DND-41 (cell line): Measurements from ENCODE around the gene CD86.

Experiments used
- ATAC-seq: fragments of 200-7000 bp; cut with Tn5 transposase; 3 replicates; pipeline ENCODE4 v1.9.1; 2021; ENCODE audit warnings: low read depth; ENCODE audit not compliant: insufficient read depth
- DNase-seq: peaks from one replicate; pipeline ENCODE4 v3.0.0-alpha.2; 2020
- H2AFZ ChIP-seq: 2 replicates; pipeline ENCODE4 v1.6.0; 2012; ENCODE audit warnings: low read depth, low read length
- H3K27ac ChIP-seq: 2 replicates; pipeline ENCODE4 v1.5.1; 2012; ENCODE audit warnings: low read length, inconsistent platforms
- H3K27me3 ChIP-seq: fragments of 200-600 bp; sonication (generic); 2 replicates; pipeline ENCODE4 v1.6.0; 2012; ENCODE audit warnings: low read length, mild to moderate bottlenecking, inconsistent platforms; ENCODE audit not compliant: insufficient read depth, poor library complexity
- H3K36me3 ChIP-seq: 2 replicates; pipeline ENCODE4 v1.5.1; 2012; ENCODE audit warnings: low read length, inconsistent platforms; ENCODE audit not compliant: insufficient read depth
- H3K4me1 ChIP-seq: 2 replicates; pipeline ENCODE4 v1.5.1; 2012; ENCODE audit warnings: mild to moderate bottlenecking, low read length; ENCODE audit not compliant: insufficient read depth
- H3K4me2 ChIP-seq: 2 replicates; pipeline ENCODE4 v1.6.0; 2012; ENCODE audit warnings: mild to moderate bottlenecking, moderate library complexity, low read length, inconsistent platforms; ENCODE audit not compliant: insufficient read depth
- H3K4me3 ChIP-seq, 2 experiments: fragments of 200-600 bp in 1 of 2; shearing (Covaris generic) in 1 of 2; 2 replicates each; pipeline ENCODE4 v1.5.1; 2012 to 2016; ENCODE audit warnings: inconsistent platforms in 2 of 2, low read length in 2 of 2, mild to moderate bottlenecking in 2 of 2, low read depth in 1 of 2, moderate library complexity in 1 of 2
- H3K79me2 ChIP-seq: 2 replicates; pipeline ENCODE4 v1.6.0; 2012; ENCODE audit warnings: low read length, inconsistent platforms; ENCODE audit not compliant: insufficient read depth
- H3K9ac ChIP-seq: 2 replicates; pipeline ENCODE4 v1.6.0; 2012; ENCODE audit warnings: low read depth, mild to moderate bottlenecking, inconsistent platforms, low read length, moderate library complexity
- H3K9me3 ChIP-seq: 2 replicates; pipeline ENCODE4 v1.5.1; 2012; ENCODE audit warnings: low read length, moderate library complexity, mild to moderate bottlenecking, inconsistent platforms; ENCODE audit not compliant: insufficient read depth, severe bottlenecking
- H4K20me1 ChIP-seq: 2 replicates; pipeline ENCODE4 v1.6.0; 2012; ENCODE audit warnings: low read length; ENCODE audit not compliant: insufficient read depth
- CTCF ChIP-seq: IDR thresholded peaks from 2 replicates; pipeline ENCODE4 v1.5.1; 2012; ENCODE audit warnings: borderline replicate concordance, low read length, moderate library complexity, mild to moderate bottlenecking; ENCODE audit not compliant: poor library complexity, severe bottlenecking; ENCODE audit errors: extremely low read depth
- EZH2 ChIP-seq: IDR thresholded peaks from 3 replicates; pipeline ENCODE4 v1.6.1; 2012; ENCODE audit warnings: borderline replicate concordance, low read depth, mild to moderate bottlenecking, moderate library complexity, low read length, inconsistent platforms; ENCODE audit not compliant: severe bottlenecking

Gene CD86

GRCh38 chr3:122123850-122124249 is 68.7 kb downstream of the CD86 start:
- Histone ChIP-seq H3K36me3 (no peaks in the 10 kb centered on the region), H3K4me3 (no peak overlapping the region), H3K4me1 (no peaks in the 10 kb centered on the region), H3K27me3 (no peaks in the 10 kb centered on the region), H2AFZ (no peak overlapping the region), H3K9me3 (peaks cover 3% of the 10 kb centered on the region), H4K20me1 (no peaks in the 10 kb centered on the region), H3K4me2 (no peak overlapping the region), H3K9ac (no peak overlapping the region), H3K27ac (no peak overlapping the region), H3K79me2 (no peaks in the 10 kb centered on the region)
- DNase-seq: no peak
- TF ChIP-seq EZH2 (no peak), CTCF (no peak)
- ATAC-seq: no peak

GRCh38 chr3:122132949-122133540 is 77.9 kb downstream of the CD86 start:
- H3K4me1 ChIP-seq: no peaks in the 10 kb centered on the region
- no peaks in the 10 kb centered on the region for H3K36me3 ChIP-seq
- no peak overlapping the region for H2AFZ ChIP-seq
- ATAC-seq: no peak
- DNase-seq: no peak
- no peaks in the 10 kb centered on the region for H3K79me2 ChIP-seq
- no peaks in the 10 kb centered on the region for H3K27me3 ChIP-seq
- H3K9ac ChIP-seq: no peak overlapping the region
- H3K9me3 ChIP-seq: no peaks in the 10 kb centered on the region
- no peaks in the 10 kb centered on the region for H4K20me1 ChIP-seq
- H3K4me2 ChIP-seq: no peak overlapping the region
- no peak for TF ChIP-seq EZH2
- no peak for TF ChIP-seq CTCF
- H3K4me3 ChIP-seq: no peak overlapping the region
- H3K27ac ChIP-seq: no peak overlapping the region

GRCh38 chr3:122146466-122146865 is 91.3 kb downstream of the CD86 start:
- Histone ChIP-seq H3K27me3 (no peaks in the 10 kb centered on the region), H3K79me2 (no peaks in the 10 kb centered on the region), H2AFZ (no peak overlapping the region), H3K9ac (no peak overlapping the region), H4K20me1 (no peaks in the 10 kb centered on the region), H3K4me1 (no peaks in the 10 kb centered on the region), H3K9me3 (no peaks in the 10 kb centered on the region), H3K36me3 (no peaks in the 10 kb centered on the region), H3K27ac (no peak overlapping the region), H3K4me3 (no peak overlapping the region), H3K4me2 (no peak overlapping the region)
- ATAC-seq (no peak), DNase-seq (no peak)
- no peak for TF ChIP-seq CTCF
- TF ChIP-seq EZH2: no peak
